GM18909 (cell line): ENCODE measurements around the gene POLR3B.
"Not testable (repeated sequence)": the region's sequence is repeated elsewhere in the genome, so short reads cannot be mapped to it uniquely, and the experiment has no call there.

Experiments used
- ATAC-seq: cut with Tn5 transposase; IDR thresholded peaks from one replicate; pipeline ENCODE4 v1.9.1; 2021; ENCODE audit warnings: mild to moderate bottlenecking; ENCODE audit not compliant: unreplicated experiment, poor library complexity

The POLR3B gene

GRCh38 chr12:106446419-106447092 lies 89.0 kb downstream of the POLR3B start:
- ATAC-seq, result no peak

GRCh38 chr12:106452309-106452708 lies 94.8 kb downstream of the POLR3B start:
- ATAC-seq, result no peak

- no peak for ATAC-seq
Observed at GRCh38 chr12:106455111-106455510, 97.6 kb downstream of the POLR3B start.

- ATAC-seq, result no peak
Observed at GRCh38 chr12:106459124-106459523, 101.6 kb downstream of the POLR3B start.

GRCh38 chr12:106459534-106459933 lies 102.0 kb downstream of the POLR3B start:
- ATAC-seq, result no peak

GRCh38 chr12:106461730-106462129 lies 104.2 kb downstream of the POLR3B start:
- ATAC-seq, result no peak

- not testable (repeated sequence) for ATAC-seq
Observed at GRCh38 chr12:106465605-106466004, 108.1 kb downstream of the POLR3B start.

- not testable (repeated sequence) for ATAC-seq
Observed at GRCh38 chr12:106475662-106476061, 118.1 kb downstream of the POLR3B start.

- not testable (repeated sequence) for ATAC-seq
Observed at GRCh38 chr12:106477627-106478026, 120.1 kb downstream of the POLR3B start.

GRCh38 chr12:106480251-106480650 lies 122.7 kb downstream of the POLR3B start:
- ATAC-seq, result no peak

GRCh38 chr12:106481246-106481645 lies 123.7 kb downstream of the POLR3B start:
- no peak for ATAC-seq

GRCh38 chr12:106487664-106488063 lies 130.1 kb downstream of the POLR3B start:
- no peak for ATAC-seq

GRCh38 chr12:106488884-106489283 lies 131.3 kb downstream of the POLR3B start:
- no peak for ATAC-seq

GRCh38 chr12:106490264-106490663 lies 132.7 kb downstream of the POLR3B start:
- no peak for ATAC-seq

- ATAC-seq, result no peak
Observed at GRCh38 chr12:106492857-106493256, 135.3 kb downstream of the POLR3B start.

- no peak for ATAC-seq
Observed at GRCh38 chr12:106493531-106493930, 136.0 kb downstream of the POLR3B start.

- ATAC-seq, result no peak
Observed at GRCh38 chr12:106495354-106495965, 137.9 kb downstream of the POLR3B start.

- no peak for ATAC-seq
Observed at GRCh38 chr12:106498056-106498455, 140.5 kb downstream of the POLR3B start.

- ATAC-seq, result no peak
Observed at GRCh38 chr12:106499628-106500027, 142.1 kb downstream of the POLR3B start.

- ATAC-seq, result no peak
Observed at GRCh38 chr12:106506691-106507090, 149.1 kb downstream of the POLR3B start.

GRCh38 chr12:106508966-106509365 lies 151.4 kb downstream of the POLR3B start:
- no peak for ATAC-seq

GRCh38 chr12:106511365-106511764 lies 153.8 kb downstream of the POLR3B start:
- ATAC-seq, result no peak
